ENCODE measurements around the gene ABR. TPM values are rescaled to one million over a fixed set of nuclear protein-coding genes. Genes with fewer than 3 reads are reported as not detected.

The ABR gene
- total and polyA plus RNA-seq, 2 of the 8 experiments (the other 6 are each of a cell fraction or from before 2014, with no cell fraction given), result 44.8 to 47.2 TPM

- TF ChIP-seq USF2 (IDR thresholded peaks at IDR 0.05; ENCODE audit: low read length) (no peak), BCL11A (IDR thresholded peaks at IDR 0.05; ENCODE audit: low read depth in 2 of 2, low read length in 2 of 2) (no peak), CEBPB (IDR thresholded peaks at IDR 0.05; ENCODE audit: low read depth, low read length) (no peak), POU5F1 (IDR thresholded peaks at IDR 0.05; ENCODE audit: low read depth, low read length) (no peak), ASH2L (IDR thresholded peaks at IDR 0.05; ENCODE audit: low read length) (no peak), MAFK (IDR thresholded peaks at IDR 0.05; ENCODE audit: low read depth, low read length) (no peak), SP4 (IDR thresholded peaks at IDR 0.05; ENCODE audit: low read length) (no peak), CTBP2 (IDR thresholded peaks at IDR 0.05; ENCODE audit: borderline replicate concordance, insufficient read depth, insufficient read length, low read length) (no peak), E2F6 (IDR thresholded peaks at IDR 0.05) (peak; percentile 70), CHD1 (IDR thresholded peaks at IDR 0.05; ENCODE audit: low read depth, low read length) (no peak), TCF12 (IDR thresholded peaks at IDR 0.05; ENCODE audit: low read depth, low read length) (no peak), SIN3A (conservative IDR thresholded peaks at IDR 0.05 in 1 of 2, IDR thresholded peaks at IDR 0.05 in 1 of 2; ENCODE audit: low read depth in 1 of 2, low read length in 2 of 2) (peak in 1 of 2 experiments; percentile 19; a peak in 1 of 4 replicates), TAF1 (IDR thresholded peaks at IDR 0.05; ENCODE audit: low read depth, low read length) (no peak), PHF8 (conservative IDR thresholded peaks at IDR 0.05; ENCODE audit: low read depth, low read length) (no peak; the same call in 1 of the 2 replicates), CBX5 (IDR thresholded peaks at IDR 0.05; ENCODE audit: low read depth, low read length) (no peak), GABPA (IDR thresholded peaks at IDR 0.05; ENCODE audit: borderline replicate concordance, insufficient read depth, low read length) (no peak), EP300 (IDR thresholded peaks at IDR 0.05; ENCODE audit: borderline replicate concordance in 1 of 2, low read depth in 2 of 2, low read length in 2 of 2) (no peak), KDM4A (IDR thresholded peaks at IDR 0.05; ENCODE audit: low read depth, low read length, severe bottlenecking) (no peak), SRF (IDR thresholded peaks at IDR 0.05; ENCODE audit: low read depth, low read length) (no peak), JUND (IDR thresholded peaks at IDR 0.05; ENCODE audit: low read length) (no peak), RBBP5 (IDR thresholded peaks at IDR 0.05; ENCODE audit: borderline replicate concordance, low read depth, low read length) (no peak; the same call in 1 of the 2 replicates), BACH1 (IDR thresholded peaks at IDR 0.05; ENCODE audit: low read length) (no peak; the same call in 1 of the 2 replicates)
Observed at GRCh38 chr17:978103-979093, 201.4 kb downstream of the ABR start (continued).
